HFFc6 (cell line): ENCODE results near the gene RPS29. TPM values are rescaled to one million over a fixed set of nuclear protein-coding genes. Genes with fewer than 3 reads are reported as not detected.
A peak's percentile ranks its signal among the peaks of the same experiment; 100 is the strongest.

Source experiments
- DNase-seq: peaks from one replicate; pipeline ENCODE4 v3.0.0-alpha.2; 2018
- H3K27ac Mint-ChIP-seq: 2 replicates; pipeline ENCODE4 v1.8.0; 2020; ENCODE audit warnings: mild to moderate bottlenecking, mixed read lengths
- H3K27me3 Mint-ChIP-seq: 2 replicates; pipeline ENCODE4 v1.8.0; 2021; ENCODE audit warnings: mild to moderate bottlenecking, moderate library complexity, mixed read lengths; ENCODE audit not compliant: insufficient read depth
- H3K36me3 Mint-ChIP-seq: 2 replicates; pipeline ENCODE4 v1.8.0; 2021; ENCODE audit warnings: low read depth, mixed read lengths
- H3K4me1 Mint-ChIP-seq: 2 replicates; pipeline ENCODE4 v1.8.0; 2020; ENCODE audit warnings: low read depth, mixed read lengths
- H3K4me3 Mint-ChIP-seq: 2 replicates; pipeline ENCODE4 v1.8.0; 2020; ENCODE audit warnings: mild to moderate bottlenecking, moderate library complexity, mixed read lengths
- H3K9me3 Mint-ChIP-seq: 2 replicates; pipeline ENCODE4 v1.8.0; 2020; ENCODE audit warnings: mild to moderate bottlenecking, mixed read lengths
- CTCF ChIP-seq: fragments of 200-600 bp; sonication (generic); IDR thresholded peaks from 2 replicates; pipeline ENCODE4 v1.5.0; 2021; ENCODE audit warnings: antibody characterized with exemption, mild to moderate bottlenecking
- total RNA-seq, 6 experiments: library from RNA; stranded (reverse); fragmentation: NEBNext Ultra II Directional; extraction: Animal tissue kit (Norgen Biotek cat#: 25700); gene quantifications; 2 replicates in 1 of 6; 3 replicates in 5 of 6; pipeline ENCODE4 v1.2.3, GENCODE V29; 2021

The RPS29 gene
- total RNA-seq, 6 experiments from 2014 or later = 743 to 1,241 (median 1,080) TPM

DNA sequence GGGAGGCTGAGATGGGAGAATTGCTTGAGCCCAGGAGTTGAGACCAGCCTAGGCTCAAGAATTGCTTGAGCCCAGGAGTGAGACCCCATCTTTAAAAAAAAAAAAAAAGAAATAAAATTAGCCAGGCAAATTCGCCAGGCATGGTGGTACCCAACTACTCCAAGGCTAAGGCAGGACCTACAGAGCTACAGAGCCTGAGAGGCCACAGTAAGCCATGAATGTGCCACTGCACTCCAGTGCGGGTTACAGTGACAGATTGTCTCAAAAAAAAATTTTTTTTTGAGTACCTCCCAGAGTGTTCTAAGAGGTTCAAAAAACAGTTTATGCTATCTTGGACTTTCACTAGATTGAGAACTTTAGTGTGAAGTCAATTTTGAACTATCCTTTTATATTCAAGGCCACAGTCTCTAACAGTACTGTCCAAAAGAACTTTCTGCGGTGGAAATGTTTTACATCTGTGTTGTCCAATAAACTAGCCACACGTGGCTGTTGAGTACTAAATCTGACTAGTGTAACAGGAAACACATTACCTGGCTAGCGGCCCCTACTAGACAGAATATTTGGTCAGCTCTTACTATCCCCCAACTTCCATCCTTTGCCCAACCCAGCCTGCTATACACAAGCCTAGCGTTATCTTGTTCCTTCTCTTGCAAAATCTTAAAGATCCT lies 31.8 kb upstream of the RPS29 start:
- TF ChIP-seq CTCF = no peak
- no peak for DNase-seq
- Mint-ChIP-seq H3K4me1 (peaks cover 40% of the 10 kb centered on the region), H3K27me3 (peaks cover 8% of the 10 kb centered on the region), H3K36me3 (peaks cover 36% of the 10 kb centered on the region), H3K9me3 (no peaks in the 10 kb centered on the region), H3K4me3 (peak overlapping the region; percentile 99), H3K27ac (peak overlapping the region; percentile 63)

GRCh38 chr14:49615776-49616175 lies 29.6 kb upstream of the RPS29 start:
- H3K9me3 Mint-ChIP-seq = no peaks in the 10 kb centered on the region
- peaks cover 40% of the 10 kb centered on the region for H3K4me1 Mint-ChIP-seq
- peak overlapping the region; percentile 77 for H3K27ac Mint-ChIP-seq
- peaks cover 36% of the 10 kb centered on the region for H3K36me3 Mint-ChIP-seq
- TF ChIP-seq CTCF = no peak
- DNase-seq = no peak
- no peak overlapping the region for H3K4me3 Mint-ChIP-seq
- H3K27me3 Mint-ChIP-seq = peaks cover 8% of the 10 kb centered on the region

DNA sequence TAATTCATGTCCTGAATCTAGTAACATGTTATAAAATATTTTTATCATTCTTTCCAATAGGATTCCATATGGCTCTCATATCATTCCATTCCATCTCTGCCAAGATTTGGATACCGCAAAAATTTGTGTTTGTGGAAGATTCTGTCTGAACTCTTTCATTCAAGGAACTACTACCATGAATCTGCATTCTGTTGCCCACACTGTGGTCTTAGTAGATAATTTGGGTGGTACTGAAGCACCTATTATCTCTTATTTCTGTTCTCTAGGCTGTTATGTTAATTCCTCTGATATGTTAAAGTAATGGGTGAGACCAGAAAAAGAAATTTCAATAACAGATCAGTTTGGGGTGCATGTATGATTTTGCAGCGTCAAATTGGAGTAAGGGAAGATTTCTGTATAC lies 28.0 kb upstream of the RPS29 start:
- no peak overlapping the region for H3K4me3 Mint-ChIP-seq
- TF ChIP-seq CTCF = no peak
- no peak for DNase-seq
- 0 out of 2 replicates have a peak overlapping the region, but pooled peaks have one; percentile 4 for H3K27ac Mint-ChIP-seq
- peaks cover 3% of the 10 kb centered on the region for H3K27me3 Mint-ChIP-seq
- H3K9me3 Mint-ChIP-seq = no peaks in the 10 kb centered on the region
- peaks cover 40% of the 10 kb centered on the region for H3K4me1 Mint-ChIP-seq
- peaks cover 24% of the 10 kb centered on the region for H3K36me3 Mint-ChIP-seq

- DNase-seq = no peak
- peaks cover 3% of the 10 kb centered on the region for H3K27me3 Mint-ChIP-seq
- no peaks in the 10 kb centered on the region for H3K9me3 Mint-ChIP-seq
- H3K4me3 Mint-ChIP-seq = no peak overlapping the region
- peaks cover 11% of the 10 kb centered on the region for H3K36me3 Mint-ChIP-seq
- no peak overlapping the region for H3K27ac Mint-ChIP-seq
- TF ChIP-seq CTCF = no peak
- peaks cover 25% of the 10 kb centered on the region for H3K4me1 Mint-ChIP-seq
Observed at GRCh38 chr14:49612671-49613070, 26.5 kb upstream of the RPS29 start.

DNA sequence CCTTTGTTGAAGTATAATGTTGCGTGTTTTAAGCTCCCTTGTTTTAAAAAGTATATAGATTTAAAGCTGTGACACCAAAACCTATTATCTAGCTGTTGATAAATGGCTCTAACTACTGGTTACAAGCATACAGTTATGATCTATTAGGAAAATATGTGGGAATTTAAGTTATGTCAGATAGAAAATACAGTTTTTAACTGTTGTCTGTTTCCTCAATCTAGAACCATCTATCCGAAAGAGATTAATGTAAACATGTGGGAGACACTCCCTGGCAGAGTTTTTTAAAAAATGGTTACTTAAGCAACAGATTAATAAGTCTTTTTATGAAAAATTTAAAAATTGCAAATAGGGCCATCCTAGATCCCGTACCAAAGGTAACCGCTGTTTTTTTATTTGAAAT lies 26.1 kb upstream of the RPS29 start:
- TF ChIP-seq CTCF = no peak
- Mint-ChIP-seq H3K36me3 (peaks cover 11% of the 10 kb centered on the region), H3K4me3 (no peak overlapping the region), H3K4me1 (peaks cover 21% of the 10 kb centered on the region), H3K27me3 (peaks cover 3% of the 10 kb centered on the region), H3K9me3 (no peaks in the 10 kb centered on the region), H3K27ac (no peak overlapping the region)
- no peak for DNase-seq
